ENCODE results near the gene HOXA3. TPM values are rescaled to one million over a fixed set of nuclear protein-coding genes. Genes with fewer than 3 reads are reported as not detected.

HOXA3 gene
- total RNA-seq, 1 donor from 2014 or later: not detected

GRCh38 chr7:27118580-27118979, 33.8 kb downstream of the HOXA3 start:
- Histone ChIP-seq H3K27me3 (ENCODE audit: insufficient read depth, low read length) (peaks cover 72% of the 10 kb centered on the region), H3K9me3 (ENCODE audit: insufficient read depth, low read depth, low read length) (no peaks in the 10 kb centered on the region), H3K9ac (ENCODE audit: low read length) (peak overlapping the region; percentile 87), H4K20me1 (ENCODE audit: insufficient read depth, low read length) (peaks cover 4% of the 10 kb centered on the region), H3K4me2 (ENCODE audit: low read length) (peak overlapping the region; percentile 82), H3K27ac (ENCODE audit: low read depth, low read length) (peak overlapping the region; percentile 83), H2AFZ (ENCODE audit: low read depth, low read length) (no peak overlapping the region), H3K36me3 (ENCODE audit: insufficient read depth, low read length) (no peaks in the 10 kb centered on the region), H3K4me1 (ENCODE audit: insufficient read depth, low read length) (peaks cover 8% of the 10 kb centered on the region), H3K4me3 (ENCODE audit: insufficient read depth, low read depth, low read length) (peak overlapping the region; percentile 69), H3K79me2 (ENCODE audit: insufficient read depth, low read length) (peaks cover 65% of the 10 kb centered on the region)
- H3K9me3 Mint-ChIP-seq (ENCODE audit: unreplicated experiment): peaks cover 32% of the 10 kb centered on the region
- DNase-seq (ENCODE audit: low read depth) (no peak), FAIRE-seq (no peak)
- peaks cover 2% of the 10 kb centered on the region for H3K4me1 Mint-ChIP-seq (ENCODE audit: low read depth, unreplicated experiment)
- peaks cover 93% of the 10 kb centered on the region for H3K27me3 Mint-ChIP-seq (ENCODE audit: low read depth, unreplicated experiment)
- peaks cover 2% of the 10 kb centered on the region for H3K36me3 Mint-ChIP-seq (ENCODE audit: low read depth, unreplicated experiment)
- H3K4me3 Mint-ChIP-seq (ENCODE audit: unreplicated experiment): no peak overlapping the region
- no peak overlapping the region for H3K27ac Mint-ChIP-seq (ENCODE audit: unreplicated experiment)
- TF ChIP-seq CTCF (IDR thresholded peaks at IDR 0.05; ENCODE audit: insufficient read depth, low read depth, low read length): no peak
- no peak for TF ChIP-seq EZH2 (IDR thresholded peaks at IDR 0.05; ENCODE audit: insufficient read depth, low read length)

- Histone ChIP-seq H3K4me1 (ENCODE audit: insufficient read depth, low read length) (peaks cover 2% of the 10 kb centered on the region), H3K4me3 (ENCODE audit: insufficient read depth, low read depth, low read length) (peak overlapping the region; percentile 69), H3K9me3 (ENCODE audit: insufficient read depth, low read depth, low read length) (no peaks in the 10 kb centered on the region), H3K27me3 (ENCODE audit: insufficient read depth, low read length) (peaks cover 71% of the 10 kb centered on the region), H3K36me3 (ENCODE audit: insufficient read depth, low read length) (no peaks in the 10 kb centered on the region), H3K27ac (ENCODE audit: low read depth, low read length) (peak overlapping the region; percentile 83), H3K9ac (ENCODE audit: low read length) (peak overlapping the region; percentile 87), H3K79me2 (ENCODE audit: insufficient read depth, low read length) (peaks cover 71% of the 10 kb centered on the region), H2AFZ (ENCODE audit: low read depth, low read length) (no peak overlapping the region), H3K4me2 (ENCODE audit: low read length) (peak overlapping the region; percentile 82), H4K20me1 (ENCODE audit: insufficient read depth, low read length) (peaks cover 4% of the 10 kb centered on the region)
- TF ChIP-seq CTCF (IDR thresholded peaks at IDR 0.05; ENCODE audit: insufficient read depth, low read depth, low read length): no peak
- no peak for TF ChIP-seq EZH2 (IDR thresholded peaks at IDR 0.05; ENCODE audit: insufficient read depth, low read length)
- Mint-ChIP-seq H3K4me1 (ENCODE audit: low read depth, unreplicated experiment) (peaks cover 2% of the 10 kb centered on the region), H3K9me3 (ENCODE audit: unreplicated experiment) (peaks cover 35% of the 10 kb centered on the region), H3K27ac (ENCODE audit: unreplicated experiment) (no peak overlapping the region), H3K4me3 (ENCODE audit: unreplicated experiment) (no peak overlapping the region), H3K27me3 (ENCODE audit: low read depth, unreplicated experiment) (peaks cover 91% of the 10 kb centered on the region), H3K36me3 (ENCODE audit: low read depth, unreplicated experiment) (peaks cover 2% of the 10 kb centered on the region)
- peak; percentile 88 for DNase-seq (ENCODE audit: low read depth)
- no peak for FAIRE-seq
Observed at GRCh38 chr7:27117887-27118491, 34.4 kb downstream of the HOXA3 start.
